Ascending aorta (tissue), 2 donors: Measurements from ENCODE around the gene RNF17. TPM values are rescaled to one million over a fixed set of nuclear protein-coding genes. Genes with fewer than 3 reads are reported as not detected.

Experiments
- DNase-seq, 2 donors: peaks; one replicate each; pipeline ENCODE4 v3.0.0-alpha.2; 2019; ENCODE audit warnings: low spot score in 2 of 2
- H3K27ac ChIP-seq, 2 donors: fragments of 200-600 bp; sonication (generic); one replicate each; pipeline ENCODE4 v1.5.1; 2016 to 2017; ENCODE audit warnings: mild to moderate bottlenecking in 1 of 2
- H3K27me3 ChIP-seq: fragments of 200-600 bp; sonication (generic); one replicate; pipeline ENCODE4 v1.5.1; 2017
- H3K36me3 ChIP-seq, 2 donors: fragments of 200-600 bp; sonication (generic); one replicate each; pipeline ENCODE4 v1.5.1; 2016
- H3K4me1 ChIP-seq, 2 donors: fragments of 200-600 bp; sonication (generic); one replicate each; pipeline ENCODE4 v1.5.1; 2016 to 2017; ENCODE audit warnings: mild to moderate bottlenecking in 1 of 2
- H3K4me3 ChIP-seq, 2 donors: fragments of 200-600 bp; sonication (generic); one replicate each; pipeline ENCODE4 v1.5.1; 2016 to 2017; ENCODE audit warnings: mild to moderate bottlenecking in 1 of 2
- H3K9me3 ChIP-seq, 2 donors: fragments of 200-600 bp; sonication (generic); one replicate each; pipeline ENCODE4 v1.5.1; 2016
- CTCF ChIP-seq, 3 experiments: fragments of 200-600 bp in 2 of 3; fragments of 450-650 bp in 1 of 3; sonication (generic) in 2 of 3; IDR thresholded peaks; one replicate each; pipeline ENCODE4 v1.5.1; 2016 to 2019; ENCODE audit warnings: antibody characterized with exemption in 3 of 3, mild to moderate bottlenecking in 1 of 3, moderate library complexity in 1 of 3
- intact Hi-C: fragments of 100-400 bp; cut with DNase I; formaldehyde crosslinking; loops from one replicate; pipeline ENCODE4 v1.15.1; 2023
- total RNA-seq: library from RNA; depleted of rRNA; stranded (reverse); fragments of >200 nt; gene quantifications from one replicate; pipeline ENCODE4 v1.1.0, GENCODE V29; 2016

RNF17 gene
- total RNA-seq, 1 donor from 2014 or later, result not detected

- DNase-seq, result peak in 1 of 2 donors; percentile 52
- no peaks in the 10 kb centered on the region for H3K9me3 ChIP-seq
- no peaks in the 10 kb centered on the region for H3K27me3 ChIP-seq
- H3K36me3 ChIP-seq, result no peaks in the 10 kb centered on the region
- H3K27ac ChIP-seq, result no peak overlapping the region
- no peaks in the 10 kb centered on the region for H3K4me1 ChIP-seq
- TF ChIP-seq CTCF (IDR thresholded peaks at IDR 0.05), result no peak
- intact Hi-C loops, result no loop called here
- no peak overlapping the region for H3K4me3 ChIP-seq
Observed at GRCh38 chr13:24718192-24718965, 45.6 kb upstream of the RNF17 start.

DNA sequence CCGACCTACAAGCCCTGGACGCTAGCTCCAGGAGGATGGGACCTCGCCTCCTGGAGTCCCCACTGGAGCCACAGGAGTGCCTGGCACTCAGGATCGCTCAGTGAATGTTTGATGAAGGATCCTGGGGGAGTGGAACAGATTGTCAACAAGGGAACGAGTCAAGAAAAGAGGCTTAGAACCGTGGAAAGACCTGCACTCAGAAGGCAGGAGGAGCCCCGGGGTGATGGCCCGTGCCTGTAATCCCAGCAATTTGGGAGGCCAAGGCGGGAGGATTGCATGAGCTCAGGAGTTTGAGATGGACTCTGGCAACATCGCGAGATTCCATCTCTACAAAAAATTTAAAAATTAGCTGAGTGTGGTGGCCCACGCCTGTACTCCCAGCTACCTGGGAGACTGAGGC, 44.8 kb upstream of the RNF17 start:
- no peak for TF ChIP-seq CTCF (IDR thresholded peaks at IDR 0.05)
- DNase-seq, result peak in 1 of 2 donors; percentile 44
- intact Hi-C loops, result no loop called here

DNA sequence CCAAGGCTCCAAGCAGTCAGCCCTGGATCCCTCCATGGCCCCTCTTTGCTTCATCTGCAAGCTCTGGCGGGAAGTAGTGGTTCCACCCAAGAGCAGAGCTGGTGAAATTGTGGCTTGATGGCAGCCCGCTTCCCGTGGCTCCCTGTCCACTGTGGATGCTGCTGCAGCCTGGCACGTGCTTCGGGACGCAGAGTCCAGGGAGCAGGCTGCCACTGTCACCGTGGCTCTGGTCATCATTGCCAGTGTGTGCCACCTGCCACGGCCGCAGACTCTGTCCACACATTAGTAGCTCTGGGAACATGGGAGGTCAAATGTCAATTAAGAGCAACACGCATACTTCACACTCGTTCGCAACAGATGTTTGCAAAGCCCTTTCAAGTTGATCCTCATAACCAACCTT, 40.8 kb upstream of the RNF17 start:
- Histone ChIP-seq H3K9me3 (no peaks in the 10 kb centered on the region), H3K4me1 (no peaks in the 10 kb centered on the region), H3K4me3 (no peak overlapping the region), H3K36me3 (no peaks in the 10 kb centered on the region), H3K27ac (no peak overlapping the region), H3K27me3 (no peaks in the 10 kb centered on the region)
- intact Hi-C loops, result no loop called here
- DNase-seq, result peak in 1 of 2 donors; percentile 27
- no peak for TF ChIP-seq CTCF (IDR thresholded peaks at IDR 0.05)

More for the DNA sequence above, 44.8 kb upstream of the RNF17 start:
- H3K27me3 ChIP-seq, result no peaks in the 10 kb centered on the region
- H3K4me1 ChIP-seq, result no peaks in the 10 kb centered on the region
- no peak overlapping the region for H3K4me3 ChIP-seq
- no peak overlapping the region for H3K27ac ChIP-seq
- no peaks in the 10 kb centered on the region for H3K36me3 ChIP-seq
- no peaks in the 10 kb centered on the region for H3K9me3 ChIP-seq

DNA sequence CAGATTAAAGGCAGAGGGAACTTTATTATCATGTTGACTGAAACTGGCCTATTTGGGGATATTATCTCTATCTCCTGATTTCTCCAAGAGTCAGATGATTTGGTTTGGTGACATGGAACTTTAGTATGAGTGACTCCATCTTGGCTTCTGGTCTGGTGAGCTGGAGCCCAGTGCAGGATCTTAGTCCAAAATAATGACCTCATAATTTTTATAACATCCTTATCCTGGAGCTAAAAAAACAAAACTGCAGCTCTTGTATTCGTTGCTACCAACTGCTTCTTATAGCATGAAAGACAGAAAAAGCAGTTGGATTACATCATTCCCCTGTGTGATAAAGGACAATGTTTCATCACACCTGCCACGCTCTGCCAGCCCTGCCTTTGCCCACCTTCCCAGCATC, 39.3 kb upstream of the RNF17 start:
- no peak overlapping the region for H3K27ac ChIP-seq
- no peaks in the 10 kb centered on the region for H3K4me1 ChIP-seq
- TF ChIP-seq CTCF (IDR thresholded peaks at IDR 0.05), result no peak
- intact Hi-C loops, result no loop called here
- H3K36me3 ChIP-seq, result no peaks in the 10 kb centered on the region
- H3K4me3 ChIP-seq, result no peak overlapping the region
- no peak for DNase-seq
- no peaks in the 10 kb centered on the region for H3K27me3 ChIP-seq
- H3K9me3 ChIP-seq, result no peaks in the 10 kb centered on the region

DNA sequence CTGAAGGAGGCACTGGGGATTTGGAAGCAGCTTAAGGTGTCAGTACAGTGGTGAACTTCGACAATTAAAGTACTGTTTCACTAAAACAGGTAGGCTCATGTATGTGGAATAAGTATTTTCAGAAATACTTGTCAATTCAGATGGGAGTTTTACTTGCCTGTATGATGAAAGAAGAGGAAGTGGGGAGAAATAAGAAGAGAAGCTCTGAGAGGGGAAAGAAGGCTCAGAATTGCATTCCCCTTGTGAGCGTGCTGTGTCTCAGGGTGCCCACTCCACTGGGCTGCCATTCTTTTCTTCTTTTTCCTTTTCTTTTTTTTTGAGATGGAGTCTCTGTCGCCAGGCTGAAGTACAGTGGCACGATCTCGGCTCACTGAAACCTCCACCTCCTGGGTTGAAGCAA, 38.6 kb upstream of the RNF17 start:
- Histone ChIP-seq H3K9me3 (no peaks in the 10 kb centered on the region), H3K4me3 (no peak overlapping the region), H3K27ac (no peak overlapping the region), H3K27me3 (no peaks in the 10 kb centered on the region), H3K4me1 (no peaks in the 10 kb centered on the region), H3K36me3 (no peaks in the 10 kb centered on the region)
- TF ChIP-seq CTCF (IDR thresholded peaks at IDR 0.05), result no peak
- no peak for DNase-seq
- intact Hi-C loops, result no loop called here
